GM21381 (cell line): ENCODE data around the gene ICE1.
"Not testable (repeated sequence)": the region's sequence is repeated elsewhere in the genome, so short reads cannot be mapped to it uniquely, and the experiment has no call there.

ENCODE experiments used
- ATAC-seq: cut with Tn5 transposase; IDR thresholded peaks from one replicate; pipeline ENCODE4 v1.9.1; 2021; ENCODE audit warnings: mild to moderate bottlenecking, moderate library complexity; ENCODE audit not compliant: unreplicated experiment

The ICE1 gene, protein sequence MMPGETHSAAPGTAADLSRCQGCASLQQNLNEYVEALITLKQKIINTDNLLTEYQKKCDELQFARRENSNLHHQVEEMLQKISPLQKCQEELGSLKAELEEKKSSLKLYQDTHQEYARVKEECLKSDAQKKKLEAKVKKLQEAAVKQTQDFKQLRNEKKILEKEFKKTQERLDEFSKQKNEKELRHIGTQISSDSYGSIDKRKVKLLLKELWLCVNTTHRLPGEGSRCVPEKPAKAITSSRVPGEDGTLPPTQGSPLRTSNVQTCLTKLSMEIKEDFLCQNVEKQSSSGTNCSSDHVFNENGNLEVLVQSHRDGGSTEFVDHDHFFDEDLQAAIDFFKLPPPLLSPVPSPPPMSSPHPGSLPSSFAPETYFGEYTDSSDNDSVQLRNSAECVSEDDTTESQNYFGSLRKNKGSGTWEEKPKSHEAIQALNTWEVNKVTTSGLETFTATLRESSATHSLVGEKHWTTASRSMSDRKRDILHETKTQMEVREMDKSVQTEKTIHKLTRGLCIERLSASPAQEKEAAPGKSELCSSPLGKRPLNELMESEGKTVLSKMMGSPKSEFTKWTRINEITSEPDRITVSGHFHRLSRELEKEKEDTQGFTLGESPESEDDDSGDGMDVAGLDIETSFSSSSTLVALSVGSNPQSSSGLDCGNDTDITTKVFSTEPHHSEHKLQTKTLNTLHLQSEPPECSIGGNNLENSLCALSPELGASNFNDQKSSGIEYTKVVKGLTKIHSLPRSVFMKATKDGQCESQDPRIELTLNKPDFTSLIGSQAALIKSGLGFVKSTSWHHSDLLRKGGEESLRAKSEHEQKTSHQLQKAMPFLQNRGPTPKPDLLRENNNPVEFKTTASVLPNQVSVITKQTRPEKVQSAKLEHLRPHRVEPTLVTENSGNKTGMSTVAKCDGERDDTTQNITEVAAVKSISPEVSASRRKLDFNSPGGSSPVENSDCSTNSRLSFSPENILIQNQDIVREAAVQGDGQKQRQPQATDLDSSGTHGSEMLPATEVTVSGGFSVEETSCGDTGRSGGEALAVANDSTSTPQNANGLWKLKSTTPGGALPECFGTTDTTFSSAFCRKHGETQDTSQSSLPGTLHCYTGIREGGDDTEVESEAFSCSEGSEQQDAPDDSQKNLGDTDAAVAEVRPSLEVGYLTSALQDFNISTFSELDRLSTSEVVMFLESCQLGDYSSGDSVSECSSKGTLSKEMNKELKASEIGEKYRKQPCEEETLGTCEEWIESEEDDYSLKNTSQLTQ (N-terminal part only)

DNA sequence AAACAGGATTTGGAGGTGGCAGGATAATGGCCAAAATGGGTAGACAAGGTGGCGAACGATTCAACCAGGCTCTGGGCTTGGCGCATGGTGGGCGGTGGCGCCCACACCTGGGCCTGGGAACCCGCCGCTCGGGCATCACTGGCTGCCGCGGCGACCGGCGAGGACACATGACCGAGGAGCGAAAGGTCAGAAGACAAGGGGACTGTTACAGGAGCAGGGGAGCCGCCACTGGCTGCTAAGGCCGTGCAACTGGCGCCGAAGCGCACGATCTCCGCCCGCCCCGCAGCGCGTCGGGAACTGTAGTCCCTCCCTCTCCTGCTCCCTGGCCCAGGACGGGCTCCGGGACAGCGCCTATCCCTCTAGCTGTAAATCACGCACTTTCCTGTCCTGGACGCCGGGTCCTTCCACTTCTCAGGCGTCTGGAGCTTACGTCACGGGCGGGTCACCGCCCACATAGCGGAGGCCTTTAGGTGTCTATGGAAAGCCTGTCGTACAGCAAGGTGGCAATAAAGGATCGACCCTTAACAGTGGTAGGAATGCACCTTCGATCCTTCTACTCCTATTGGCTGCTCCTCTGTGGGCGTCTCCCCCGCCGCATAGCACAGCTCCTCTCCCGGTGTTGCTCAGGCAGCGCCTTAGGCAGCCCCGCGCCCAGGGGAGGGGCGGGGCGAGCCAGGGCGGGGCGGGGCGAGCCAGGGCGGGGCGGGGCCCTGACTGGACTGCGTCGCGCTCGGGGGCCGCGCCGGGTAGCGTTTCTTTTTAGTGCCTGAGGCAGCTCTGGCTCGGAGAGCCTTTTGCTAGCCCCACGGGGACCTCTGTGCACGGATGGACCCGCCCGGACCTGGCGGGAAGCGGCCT lies at the start of gene ICE1:
ICE1 (plus strand) TSS at position 717 of the 858 bp plus-strand sequence. CDS start 239 bp downstream, outside the sequence.
- peak; percentile 79 for ATAC-seq

DNA sequence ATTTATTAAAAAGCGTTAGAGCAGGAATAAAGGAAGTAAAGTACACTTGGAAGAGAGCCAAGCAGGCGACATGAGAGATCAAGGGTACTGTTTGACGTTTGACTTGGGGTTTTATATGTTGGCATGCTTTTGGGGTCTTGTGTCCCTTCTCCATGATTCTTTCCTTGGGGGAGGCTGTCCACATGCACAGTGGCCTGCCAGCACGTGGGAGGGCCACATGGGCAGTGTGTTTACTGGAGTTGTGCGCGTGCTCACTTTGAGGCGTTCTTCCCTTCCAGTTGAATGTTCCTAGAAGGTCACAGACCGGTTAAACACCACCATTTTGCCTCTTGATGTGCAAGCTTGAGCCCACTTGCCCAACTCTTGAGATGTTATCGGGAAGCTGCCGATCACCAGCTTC lies 49.5 kb upstream of the ICE1 start:
- ATAC-seq: no peak

DNA sequence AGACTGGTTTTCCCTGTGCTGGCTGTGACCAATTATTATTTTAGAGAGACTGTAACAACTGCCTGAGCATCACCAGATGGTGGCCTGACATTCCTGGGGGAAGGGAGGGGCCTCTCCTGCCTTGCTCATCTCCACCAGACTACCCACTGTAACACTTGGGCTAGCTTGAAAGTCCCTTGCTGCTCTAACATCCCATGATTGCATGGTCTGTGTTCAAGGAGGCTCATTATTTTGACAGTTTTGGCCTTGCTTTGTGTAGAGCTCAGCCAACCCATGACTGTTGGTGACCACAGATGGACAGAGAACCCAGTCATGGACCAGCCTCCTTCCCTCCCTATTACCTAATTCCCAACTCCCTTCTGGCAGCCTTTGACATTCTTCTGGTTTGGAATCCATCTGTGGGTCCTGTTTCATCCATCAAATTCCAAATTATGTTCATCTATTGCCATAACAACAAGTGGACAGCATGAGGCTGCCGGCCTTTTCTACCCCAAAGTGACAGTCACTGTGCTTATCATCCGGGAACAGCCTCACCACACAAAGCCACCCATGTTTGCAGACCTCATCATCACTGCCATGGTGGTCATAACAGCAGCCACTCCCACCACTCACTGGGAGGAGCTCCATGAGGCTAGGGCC lies 49.0 kb upstream of the ICE1 start:
- no peak for ATAC-seq

- ATAC-seq: no peak
Observed at GRCh38 chr5:5374009-5374715, 48.3 kb upstream of the ICE1 start.

DNA sequence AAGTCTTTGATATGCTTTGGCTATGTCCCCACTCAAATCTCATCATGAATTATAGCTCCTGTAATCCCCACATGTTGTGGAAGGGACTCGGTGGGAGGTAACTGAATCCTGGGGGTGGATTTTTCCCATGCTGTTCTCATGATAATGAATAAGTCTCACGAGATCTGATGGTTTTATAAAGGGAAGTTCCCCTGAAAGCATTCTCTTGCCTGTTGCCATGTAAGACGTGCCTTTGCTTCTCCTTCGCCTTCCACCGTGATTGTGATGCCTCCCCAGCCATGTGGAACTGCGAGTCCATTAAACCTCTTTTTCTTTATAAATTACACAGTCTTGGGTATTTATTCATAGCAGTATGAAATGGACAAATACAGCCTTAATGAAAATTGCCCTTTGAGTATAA lies 44.7 kb upstream of the ICE1 start:
- no peak for ATAC-seq

GRCh38 chr5:5378531-5378930 lies 43.9 kb upstream of the ICE1 start:
- ATAC-seq: no peak

DNA sequence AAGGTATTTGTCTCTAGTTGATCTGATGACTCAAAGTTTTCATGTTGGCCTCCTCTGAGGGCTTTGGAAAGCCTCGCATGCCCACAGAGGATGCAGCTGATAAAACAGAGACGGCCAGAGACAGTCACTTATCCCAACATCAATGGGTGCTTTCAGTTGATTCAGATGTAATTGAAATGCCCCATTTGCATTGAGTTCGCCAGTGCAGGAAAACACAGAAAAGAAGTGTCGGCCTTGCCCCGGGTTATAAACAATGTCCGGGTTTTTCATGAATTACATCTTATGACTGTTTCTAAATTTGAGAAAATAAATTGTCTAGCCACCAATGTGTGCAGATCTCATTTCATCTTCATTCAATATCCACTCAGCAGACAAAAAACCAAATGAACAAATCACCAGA lies 42.2 kb upstream of the ICE1 start:
- no peak for ATAC-seq

DNA sequence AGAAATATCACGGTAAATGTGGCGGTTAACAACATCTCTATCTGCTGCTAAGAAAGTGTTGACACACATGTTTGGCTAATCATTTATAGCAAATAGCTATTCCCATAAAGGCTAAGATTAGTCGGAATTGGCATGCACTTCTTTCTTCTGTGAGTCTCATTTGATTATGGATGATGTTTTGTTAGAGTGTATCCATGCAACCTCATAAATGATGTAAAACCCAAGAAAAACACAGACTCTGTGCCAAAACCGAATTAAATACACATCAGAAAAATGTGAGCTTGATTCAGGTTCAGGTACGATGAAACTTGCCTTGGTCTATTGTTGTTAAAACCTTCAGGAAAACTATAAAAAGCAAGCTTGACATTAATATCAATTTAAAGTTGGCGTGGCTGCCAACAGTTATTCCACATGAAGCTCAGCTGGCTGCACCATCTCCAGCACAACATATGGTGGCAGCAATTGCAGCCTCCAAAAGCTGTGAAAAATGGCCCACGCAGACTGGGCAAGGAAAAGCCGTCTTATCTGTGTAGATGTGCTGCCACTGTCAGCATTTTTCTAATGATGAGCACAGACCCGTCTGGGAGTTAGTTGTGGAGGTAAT lies 41.1 kb upstream of the ICE1 start:
- ATAC-seq: no peak

GRCh38 chr5:5383461-5383860 lies 39.0 kb upstream of the ICE1 start:
- ATAC-seq: no peak

DNA sequence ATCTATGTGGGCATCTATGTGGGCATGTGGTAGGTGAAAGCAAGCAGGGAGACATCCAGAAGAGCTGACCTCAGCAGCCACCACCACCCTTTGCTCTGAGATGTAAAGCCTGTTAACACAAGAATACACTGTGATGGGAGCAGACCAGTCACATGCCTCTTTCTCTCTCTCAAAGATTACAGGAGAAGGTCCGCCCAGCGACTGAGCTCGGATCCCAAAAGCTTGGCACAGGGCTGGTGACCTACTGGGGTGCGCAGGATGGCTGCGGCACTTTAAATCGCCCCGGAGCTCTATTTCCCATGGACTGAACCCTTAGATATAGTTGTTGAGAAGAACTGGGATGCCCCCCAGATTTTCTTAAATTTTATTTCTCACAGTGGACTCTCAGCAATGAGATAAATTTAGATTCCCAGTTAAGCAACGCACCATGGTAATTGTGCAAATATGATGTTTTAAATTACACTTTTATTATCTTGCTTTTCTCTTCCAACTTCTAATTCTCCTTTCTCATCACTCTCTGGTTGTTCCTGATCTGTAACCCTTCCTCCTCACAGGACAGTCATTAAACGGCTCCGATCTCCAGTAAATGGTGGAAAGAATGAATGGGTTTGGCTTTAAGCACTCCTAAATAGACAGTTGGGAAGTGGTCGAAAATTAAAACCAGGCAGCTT lies 37.7 kb upstream of the ICE1 start:
- no peak for ATAC-seq

DNA sequence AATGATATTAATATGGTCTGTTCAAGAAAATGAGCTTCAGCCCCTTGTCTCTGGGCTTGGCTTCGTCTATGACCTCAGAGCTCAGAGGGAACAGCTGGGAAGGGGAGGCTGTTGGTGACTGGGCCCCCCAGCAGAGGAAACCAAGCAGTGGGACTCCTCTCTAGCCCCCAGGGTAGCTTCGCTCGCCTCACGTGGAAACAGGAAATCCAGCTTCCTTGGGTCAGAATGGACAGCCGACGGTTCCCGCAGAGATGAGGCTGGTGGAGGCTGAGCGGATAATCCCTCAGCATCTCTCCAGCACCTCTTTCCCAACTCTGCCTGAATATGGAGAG lies 37.2 kb upstream of the ICE1 start:
- no peak for ATAC-seq

DNA sequence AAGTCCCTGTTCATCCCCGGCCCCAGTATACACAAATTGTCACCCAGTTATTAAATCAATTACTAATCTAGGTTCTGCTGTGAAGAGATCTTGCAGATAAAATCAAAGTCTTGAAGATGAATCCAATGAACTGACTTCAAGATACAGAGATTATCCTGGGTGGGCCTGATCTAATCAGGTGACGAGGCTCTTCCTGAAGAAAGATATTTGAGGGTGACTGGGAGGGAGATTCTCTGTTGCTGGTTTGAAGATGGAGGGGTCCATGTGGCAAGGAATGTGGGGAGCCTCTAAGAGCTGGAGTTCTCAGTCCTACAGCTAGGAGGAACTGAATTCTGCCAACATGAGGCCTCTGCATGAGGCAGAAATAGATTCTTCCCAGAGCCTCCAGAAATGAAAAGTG lies 36.1 kb upstream of the ICE1 start:
- no peak for ATAC-seq

DNA sequence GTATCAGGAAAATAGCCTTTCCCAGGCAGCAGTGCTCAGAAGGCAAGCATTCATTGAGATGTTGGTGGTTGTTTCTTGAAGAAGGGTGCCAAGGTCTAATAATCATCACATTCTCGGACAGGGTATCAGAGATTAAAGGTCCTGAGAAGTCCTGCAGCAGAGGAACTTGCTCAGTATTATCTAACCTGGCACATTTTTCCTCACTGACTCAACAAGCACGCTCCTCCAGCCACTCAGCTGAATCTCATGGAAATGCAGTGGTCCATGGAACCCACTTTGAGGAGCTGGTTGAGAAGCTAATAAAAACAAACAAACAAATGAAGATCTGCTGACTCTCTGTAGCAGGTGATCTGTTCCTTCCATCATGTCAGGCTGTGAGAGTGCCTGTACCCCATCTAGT lies 35.3 kb upstream of the ICE1 start:
- no peak for ATAC-seq

- ATAC-seq: no peak
Observed at GRCh38 chr5:5387777-5388176, 34.7 kb upstream of the ICE1 start.

DNA sequence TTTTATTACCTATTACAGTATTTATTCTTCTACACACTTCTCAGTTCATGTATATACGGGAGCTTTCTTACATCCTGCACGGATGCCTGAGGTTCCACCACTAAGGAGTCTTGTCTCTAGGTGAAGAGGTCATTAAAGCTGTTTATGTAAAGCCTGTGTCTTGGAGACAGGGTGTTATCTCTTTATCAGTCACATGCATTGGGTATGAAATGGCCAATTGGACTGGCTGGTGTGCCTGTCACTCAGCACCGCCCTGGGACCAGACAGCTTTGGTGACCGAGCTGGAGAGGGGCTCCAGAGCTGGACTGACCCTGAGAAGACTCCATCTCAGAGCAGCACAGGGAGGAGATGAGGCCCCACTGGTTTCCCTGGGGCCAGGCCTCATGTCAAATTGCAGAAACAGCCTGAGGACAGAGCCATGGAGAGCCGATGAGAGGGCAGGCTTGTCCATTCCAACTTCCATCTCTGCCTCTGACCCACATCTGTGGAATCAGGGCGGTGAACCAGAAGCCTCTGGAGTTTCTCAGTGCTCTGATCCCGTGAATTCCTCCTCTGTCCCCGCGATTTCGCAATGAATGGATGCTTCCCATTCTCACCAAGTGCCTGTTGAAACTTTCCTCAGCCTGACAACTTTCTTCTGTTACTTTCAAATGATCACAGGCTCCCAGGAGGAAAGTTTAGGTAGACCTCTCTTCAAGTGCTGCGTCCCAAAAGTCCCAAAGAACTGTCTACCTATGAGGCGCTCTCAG lies 32.2 kb upstream of the ICE1 start:
- ATAC-seq: not testable (repeated sequence)

GRCh38 chr5:5392504-5392903 lies 30.0 kb upstream of the ICE1 start:
- ATAC-seq: not testable (repeated sequence)

DNA sequence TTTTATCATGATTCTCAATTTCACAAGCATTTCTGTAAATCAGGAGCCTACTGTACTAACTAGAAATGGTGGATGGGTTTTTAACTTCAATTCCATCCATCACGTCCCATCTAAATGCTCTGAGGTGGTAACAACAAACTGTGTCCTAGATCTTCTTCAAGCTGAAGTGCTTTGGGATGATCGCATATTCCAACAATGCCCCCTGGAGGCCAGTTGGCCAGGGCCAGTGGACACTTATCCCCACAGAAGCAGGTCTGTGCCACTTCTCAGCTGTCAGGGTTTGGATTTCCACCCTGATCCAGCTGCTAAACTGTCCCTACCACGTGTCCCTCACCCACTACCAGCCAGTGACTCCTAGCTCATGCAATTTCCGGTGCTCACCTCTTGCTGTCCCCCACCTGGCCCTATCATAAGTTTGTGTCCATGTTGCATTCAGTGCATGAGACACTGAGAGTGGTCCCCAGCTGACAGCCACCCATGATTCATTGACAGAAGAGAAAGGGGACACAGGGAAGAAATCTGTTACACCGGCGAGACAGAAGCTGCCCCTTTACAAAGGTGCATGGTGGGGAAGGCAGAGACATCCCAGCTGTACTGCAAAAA lies 28.0 kb upstream of the ICE1 start:
- not testable (repeated sequence) for ATAC-seq
